Hepatocyte (in vitro differentiated cells): ENCODE data around the gene DRC7. TPM values are rescaled to one million over a fixed set of nuclear protein-coding genes. Genes with fewer than 3 reads are reported as not detected.

Source experiments
- DNase-seq: peaks from one replicate; pipeline ENCODE4 v3.0.0-alpha.2; 2016; ENCODE audit warnings: low spot score
- H2AFZ ChIP-seq: fragments of 200-600 bp; sonication (generic); 2 replicates; pipeline ENCODE4 v1.6.0; 2016; ENCODE audit warnings: antibody characterized with exemption, mild to moderate bottlenecking
- H3K27ac ChIP-seq: fragments of 200-600 bp; sonication (generic); 2 replicates; pipeline ENCODE4 v1.5.1; 2016; ENCODE audit warnings: mild to moderate bottlenecking
- H3K27me3 ChIP-seq: fragments of 200-600 bp; sonication (generic); 2 replicates; pipeline ENCODE4 v1.6.1; 2016
- H3K36me3 ChIP-seq: fragments of 200-600 bp; sonication (generic); replicated peaks from 2 replicates; pipeline ENCODE4 v1.5.1; 2016; ENCODE audit warnings: low read depth; ENCODE audit not compliant: insufficient read depth
- H3K4me1 ChIP-seq: fragments of 200-600 bp; sonication (generic); 2 replicates; pipeline ENCODE4 v1.5.1; 2016; ENCODE audit warnings: mild to moderate bottlenecking, moderate library complexity; ENCODE audit not compliant: insufficient read depth
- H3K4me2 ChIP-seq: fragments of 200-600 bp; sonication (generic); 2 replicates; pipeline ENCODE4 v1.6.0; 2016
- H3K4me3 ChIP-seq: fragments of 200-600 bp; sonication (generic); 2 replicates; pipeline ENCODE4 v1.5.1; 2016; ENCODE audit warnings: mild to moderate bottlenecking
- H3K79me2 ChIP-seq: fragments of 200-600 bp; sonication (generic); 2 replicates; pipeline ENCODE4 v1.6.0; 2017; ENCODE audit warnings: mild to moderate bottlenecking
- H3K9me2 ChIP-seq: fragments of 200-600 bp; sonication (generic); replicated peaks from 2 replicates; pipeline ENCODE4 v1.6.0; 2017; ENCODE audit warnings: mild to moderate bottlenecking; ENCODE audit not compliant: insufficient read depth
- H3K9me3 ChIP-seq: fragments of 200-600 bp; sonication (generic); 2 replicates; pipeline ENCODE4 v1.5.1; 2016; ENCODE audit warnings: low read depth, mild to moderate bottlenecking
- H4K20me1 ChIP-seq: fragments of 200-600 bp; sonication (generic); 2 replicates; pipeline ENCODE4 v1.6.0; 2016; ENCODE audit warnings: mild to moderate bottlenecking; ENCODE audit not compliant: insufficient read depth, poor library complexity, severe bottlenecking
- CTCF ChIP-seq: fragments of 200-600 bp; sonication (generic); IDR thresholded peaks from 2 replicates; pipeline ENCODE4 v1.5.1; 2016; ENCODE audit warnings: antibody characterized with exemption, mild to moderate bottlenecking; ENCODE audit not compliant: poor library complexity
- EZH2 ChIP-seq: fragments of 200-600 bp; sonication (generic); IDR thresholded peaks from 2 replicates; pipeline ENCODE4 v1.6.1; 2016; ENCODE audit warnings: antibody characterized with exemption, mild to moderate bottlenecking, borderline replicate concordance
- EZH2phosphoT487 ChIP-seq: fragments of 200-600 bp; sonication (generic); IDR thresholded peaks from one replicate; pipeline ENCODE4 v1.6.1; 2018; ENCODE audit warnings: antibody characterized with exemption, mild to moderate bottlenecking, low read depth, moderate library complexity; ENCODE audit not compliant: unreplicated experiment, severe bottlenecking
- WGBS: methylation state at CpG from one replicate; pipeline ENCODE4 v1.1.6; 2016; ENCODE audit warnings: low lambda C conversion rate; ENCODE audit errors: missing lambda C conversion rate; 5-methylcytosine and 5-hydroxymethylcytosine counted together
- polyA plus RNA-seq: library from polyadenylated mRNA; unstranded; fragments of >200 nt; fragmentation: Nextera tagmentation; extraction: Ambion mirVana; gene quantifications from 2 replicates; pipeline ENCODE4 v1.2.1, GENCODE V29; 2016
- total RNA-seq: library from RNA; depleted of rRNA; stranded (reverse); fragments of >200 nt; gene quantifications from 2 replicates; pipeline ENCODE4 v1.2.3, GENCODE V29; 2014

DRC7 gene
- total and polyA plus RNA-seq, 2 experiments from 2014 or later, result 0.27 to 0.93 TPM

GRCh38 chr16:57687363-57687929 lies 7.2 kb upstream of the DRC7 start:
- Histone ChIP-seq H3K79me2 (no peaks in the 10 kb centered on the region), H3K4me1 (peaks cover 9% of the 10 kb centered on the region), H3K4me3 (no peak overlapping the region), H3K27ac (no peak overlapping the region), H3K4me2 (no peak overlapping the region), H3K27me3 (no peaks in the 10 kb centered on the region), H3K9me3 (no peaks in the 10 kb centered on the region), H3K36me3 (no peaks in the 10 kb centered on the region), H3K9me2 (no peaks in the 10 kb centered on the region), H2AFZ (no peak overlapping the region), H4K20me1 (no peaks in the 10 kb centered on the region)
- no peak for DNase-seq
- TF ChIP-seq EZH2 (no peak), EZH2phosphoT487 (no peak), CTCF (no peak)
- whole genome bisulfite sequencing, result 85% methylated on average over 3 of the region's 3 CpGs

DNA sequence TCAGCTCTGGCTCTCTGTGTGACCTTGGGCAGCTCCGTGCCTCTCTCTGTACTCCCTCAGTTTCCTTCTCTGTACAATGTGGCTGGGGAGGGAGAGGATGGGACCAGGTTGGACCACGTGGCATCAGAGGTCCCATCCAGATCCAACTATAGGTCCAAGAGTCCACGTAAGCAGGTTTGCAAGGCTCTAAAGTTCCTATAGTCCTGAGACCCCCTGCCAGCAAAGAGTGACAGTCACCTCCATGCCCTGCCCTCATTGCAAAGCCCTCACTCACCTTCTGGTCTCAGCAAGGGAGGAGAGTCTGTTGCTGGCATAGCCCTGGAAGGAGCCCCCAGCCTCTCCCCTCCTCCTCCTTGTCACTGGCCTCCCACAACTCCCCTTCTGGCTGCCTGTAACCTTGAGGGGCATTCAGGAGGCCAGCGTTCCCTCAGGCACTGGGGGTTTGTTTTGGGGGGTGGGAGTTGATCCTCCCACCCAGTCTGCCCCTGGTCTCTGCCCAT lies 6.1 kb upstream of the DRC7 start:
- DNase-seq, result no peak

DNA sequence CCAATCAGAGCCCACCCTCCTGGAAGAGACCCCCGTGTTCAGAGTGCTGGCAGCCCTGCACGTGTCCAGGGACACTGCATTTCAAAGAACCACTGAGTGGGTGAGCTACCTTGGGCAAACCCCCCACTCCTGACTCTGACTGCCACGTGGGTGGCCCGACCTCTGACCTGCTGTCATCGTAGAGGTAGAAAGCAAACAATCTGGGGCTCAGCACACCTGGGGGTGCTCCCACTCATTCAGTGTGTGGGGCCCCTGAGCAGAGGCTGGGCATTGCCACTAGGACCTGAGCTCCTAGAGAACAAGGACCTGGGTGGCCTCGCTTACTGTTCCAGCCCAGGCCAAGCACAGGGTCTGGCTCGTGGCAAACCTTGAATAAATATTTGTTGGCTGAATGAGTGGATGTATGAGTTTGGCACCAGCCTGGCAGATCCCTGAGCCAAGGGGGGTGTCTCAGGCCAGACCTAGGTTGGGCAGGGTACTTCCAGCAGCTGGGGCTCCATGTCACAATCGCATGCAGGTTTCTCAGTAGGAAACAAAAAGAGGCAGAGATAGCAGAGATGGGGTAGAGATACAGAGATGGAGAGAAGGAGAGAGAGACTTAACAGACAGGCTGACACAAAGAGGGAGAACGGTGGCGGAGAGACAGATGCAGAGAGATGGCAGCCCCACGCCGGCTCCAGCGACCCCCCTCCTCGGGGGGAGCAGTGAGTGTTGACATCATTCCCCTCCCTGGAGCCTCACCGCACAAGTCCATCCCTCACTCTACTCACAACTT lies 5.4 kb upstream of the DRC7 start:
- H3K4me1 ChIP-seq, result peaks cover 9% of the 10 kb centered on the region
- no peak for DNase-seq
- no peak overlapping the region for H3K27ac ChIP-seq
- H3K4me3 ChIP-seq, result no peak overlapping the region
- no peak overlapping the region for H2AFZ ChIP-seq
- H3K9me2 ChIP-seq, result no peaks in the 10 kb centered on the region
- peak overlapping the region; percentile 12 for H3K4me2 ChIP-seq
- no peaks in the 10 kb centered on the region for H4K20me1 ChIP-seq
- H3K79me2 ChIP-seq, result no peaks in the 10 kb centered on the region
- no peaks in the 10 kb centered on the region for H3K9me3 ChIP-seq
- H3K36me3 ChIP-seq, result no peaks in the 10 kb centered on the region
- H3K27me3 ChIP-seq, result no peaks in the 10 kb centered on the region
- 48% methylated on average over 15 of the region's 15 CpGs for WGBS
- TF ChIP-seq EZH2 (no peak), CTCF (no peak)

More for the DNA sequence above, 6.1 kb upstream of the DRC7 start:
- Histone ChIP-seq H3K4me2 (no peak overlapping the region), H4K20me1 (no peaks in the 10 kb centered on the region), H3K36me3 (no peaks in the 10 kb centered on the region), H3K9me2 (no peaks in the 10 kb centered on the region), H3K4me3 (no peak overlapping the region), H3K9me3 (no peaks in the 10 kb centered on the region), H3K27me3 (no peaks in the 10 kb centered on the region), H3K79me2 (no peaks in the 10 kb centered on the region), H3K27ac (no peak overlapping the region), H3K4me1 (peaks cover 9% of the 10 kb centered on the region), H2AFZ (no peak overlapping the region)
- TF ChIP-seq EZH2, result no peak
- 92% methylated on average over 4 of the region's 4 CpGs for WGBS

- Histone ChIP-seq H3K4me3 (no peak overlapping the region), H3K27ac (no peak overlapping the region), H3K4me2 (peak overlapping the region; percentile 12), H3K27me3 (no peaks in the 10 kb centered on the region), H2AFZ (no peak overlapping the region), H4K20me1 (no peaks in the 10 kb centered on the region), H3K9me2 (no peaks in the 10 kb centered on the region), H3K79me2 (no peaks in the 10 kb centered on the region), H3K9me3 (no peaks in the 10 kb centered on the region), H3K36me3 (no peaks in the 10 kb centered on the region), H3K4me1 (peaks cover 9% of the 10 kb centered on the region)
- 61% methylated on average over 13 of the region's 13 CpGs for WGBS
- TF ChIP-seq EZH2 (no peak), CTCF (no peak), EZH2phosphoT487 (no peak)
- DNase-seq, result no peak
Observed at GRCh38 chr16:57689762-57690558, 4.6 kb upstream of the DRC7 start.
